HG02970 (cell line): ENCODE results near the gene TNFAIP8L3.

ENCODE experiments used
- ATAC-seq: cut with Tn5 transposase; IDR thresholded peaks from one replicate; pipeline ENCODE4 v1.9.1; 2021; ENCODE audit warnings: mild to moderate bottlenecking, moderate library complexity, moderate number of reproducible peaks; ENCODE audit not compliant: unreplicated experiment, low FRiP score

The TNFAIP8L3 gene

GRCh38 chr15:51119120-51119519 is 24.4 kb upstream of the TNFAIP8L3 start:
- ATAC-seq = no peak

GRCh38 chr15:51117270-51117669 is 22.6 kb upstream of the TNFAIP8L3 start:
- no peak for ATAC-seq

DNA sequence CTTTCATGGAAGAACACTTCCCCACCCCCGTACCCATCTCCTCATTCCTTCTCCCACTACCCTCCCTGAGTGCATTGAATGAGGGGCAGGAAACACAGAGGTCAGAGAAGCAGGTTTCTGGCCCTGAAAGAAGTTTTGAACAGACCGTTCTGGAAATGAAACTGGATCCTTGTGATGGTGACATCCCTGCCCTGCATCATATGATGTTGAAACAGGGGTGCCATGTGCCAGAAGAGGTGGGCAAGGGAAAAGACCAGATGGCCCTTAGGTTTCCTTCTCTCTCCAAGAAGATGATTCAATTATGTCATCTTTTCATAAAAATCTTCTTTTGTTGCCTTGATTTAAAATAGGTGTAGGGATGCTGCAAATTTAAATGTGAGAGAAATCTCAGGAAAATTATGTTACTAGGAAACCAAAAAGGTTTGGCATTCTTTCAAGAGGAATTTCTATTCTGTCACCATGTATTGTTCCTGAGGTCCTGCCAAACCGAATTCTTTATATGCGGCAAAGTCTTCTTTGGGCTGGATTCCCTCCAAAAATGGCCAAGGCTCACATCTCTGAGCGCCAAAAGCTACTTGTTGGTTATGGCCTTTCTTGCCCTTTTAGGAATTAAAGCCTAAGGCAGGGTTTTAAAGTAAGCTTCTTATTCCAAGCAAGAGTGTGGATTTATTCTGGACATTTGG is 19.9 kb upstream of the TNFAIP8L3 start:
- ATAC-seq = no peak

DNA sequence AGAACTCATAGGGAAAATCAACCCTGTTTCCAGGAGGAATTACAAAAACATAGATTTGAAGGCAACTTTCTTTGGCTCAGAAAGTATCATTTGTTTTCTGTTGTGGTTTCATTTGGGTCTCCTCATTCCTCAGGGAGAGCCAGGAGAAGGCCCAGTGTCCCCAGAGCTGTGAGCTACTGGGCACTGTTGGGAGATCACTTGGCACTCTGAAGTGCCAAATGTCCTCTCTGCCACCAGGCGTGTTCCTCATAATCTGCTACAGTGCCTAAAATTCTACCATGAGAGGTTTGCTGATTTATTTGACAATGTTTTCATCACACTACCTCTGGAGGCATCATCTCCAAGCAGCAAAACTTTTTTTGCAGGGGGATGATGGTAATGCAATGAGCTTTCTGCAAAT is 17.4 kb upstream of the TNFAIP8L3 start:
- no peak for ATAC-seq

DNA sequence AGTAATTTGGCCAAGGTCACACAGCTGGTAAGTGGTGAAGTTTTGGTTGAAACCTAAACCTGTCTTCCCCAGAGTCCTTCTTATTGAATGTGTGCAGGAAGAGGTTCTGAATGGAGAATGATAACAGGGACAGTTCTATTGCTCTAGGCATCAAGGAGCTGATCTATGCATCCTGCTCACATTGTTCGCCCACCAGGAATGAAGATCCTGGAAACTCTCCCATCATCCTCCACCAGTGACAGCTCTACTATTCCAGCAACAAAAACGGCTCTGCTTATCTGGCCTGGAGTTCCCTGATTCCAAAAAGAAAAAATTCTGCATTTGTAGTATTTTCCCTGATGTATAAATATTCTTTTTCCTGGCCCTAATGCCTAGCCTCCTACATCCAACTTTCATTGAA is 16.4 kb upstream of the TNFAIP8L3 start:
- no peak for ATAC-seq

DNA sequence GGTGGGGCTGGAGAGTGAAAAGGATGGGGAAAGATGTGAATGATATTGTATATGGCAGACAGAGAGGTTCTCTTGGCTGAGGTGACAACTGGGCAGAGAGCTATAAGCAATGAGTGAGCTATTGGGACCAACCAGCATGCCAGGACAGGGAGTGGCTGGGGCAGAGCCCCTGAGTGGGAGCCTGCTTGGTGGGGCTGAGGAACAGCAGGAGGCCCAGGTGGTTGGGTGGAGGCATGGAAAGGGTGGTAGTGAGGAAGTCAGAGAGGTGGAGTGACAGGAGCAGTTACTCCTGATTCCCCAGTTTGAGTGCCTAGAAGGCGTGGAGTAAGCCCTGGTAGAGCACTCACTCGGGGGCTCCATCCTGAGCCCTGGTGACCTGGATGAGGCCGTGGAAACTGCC is 15.5 kb upstream of the TNFAIP8L3 start:
- ATAC-seq = no peak

DNA sequence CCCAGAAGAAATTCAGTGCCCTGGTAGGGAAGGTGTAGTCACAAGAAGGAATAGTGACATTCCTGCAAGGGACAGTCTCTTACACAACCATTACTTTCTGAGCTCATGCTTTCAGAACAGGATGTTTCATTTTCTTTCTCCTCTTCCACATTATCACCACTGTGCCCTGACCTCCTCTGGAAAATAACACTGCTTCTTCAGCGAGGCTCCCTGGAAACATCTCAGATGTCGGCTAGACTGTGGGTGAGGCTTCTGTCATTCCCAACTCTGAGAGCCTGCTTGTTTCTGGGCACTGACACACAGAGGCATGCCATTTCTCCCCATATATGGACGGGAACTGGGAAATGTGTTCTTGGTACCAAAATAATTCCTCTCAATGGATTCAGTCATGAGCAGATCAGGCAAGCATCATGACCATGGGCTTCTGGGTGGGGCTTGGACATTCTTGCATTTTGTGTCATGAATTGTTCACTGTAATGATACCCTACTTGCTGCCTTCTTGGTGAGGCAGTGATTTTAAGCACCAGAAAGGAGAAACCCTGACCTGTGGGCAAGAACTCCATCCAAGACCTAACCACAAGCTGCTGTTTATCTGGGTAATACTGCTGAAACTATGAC is 14.3 kb upstream of the TNFAIP8L3 start:
- ATAC-seq = no peak

DNA sequence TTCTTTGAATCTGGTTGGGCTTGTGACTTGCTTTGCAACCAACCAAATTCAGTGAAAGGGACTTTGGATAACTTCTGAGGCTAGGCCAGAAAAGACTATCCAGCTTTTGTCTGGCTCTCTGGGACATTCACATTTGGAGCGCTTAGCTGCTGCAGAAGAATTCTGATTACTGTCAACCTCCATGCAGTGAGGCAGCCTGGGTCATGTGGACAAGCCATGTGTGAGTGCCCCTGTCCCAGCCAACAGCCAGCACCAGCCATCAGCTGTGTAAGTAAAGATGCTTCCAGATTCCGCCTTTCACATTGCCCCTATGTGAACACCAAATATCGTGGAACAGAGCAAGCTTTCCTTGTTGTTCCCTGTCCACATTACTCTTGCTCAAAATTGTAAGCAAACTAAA is 12.9 kb upstream of the TNFAIP8L3 start:
- no peak for ATAC-seq

DNA sequence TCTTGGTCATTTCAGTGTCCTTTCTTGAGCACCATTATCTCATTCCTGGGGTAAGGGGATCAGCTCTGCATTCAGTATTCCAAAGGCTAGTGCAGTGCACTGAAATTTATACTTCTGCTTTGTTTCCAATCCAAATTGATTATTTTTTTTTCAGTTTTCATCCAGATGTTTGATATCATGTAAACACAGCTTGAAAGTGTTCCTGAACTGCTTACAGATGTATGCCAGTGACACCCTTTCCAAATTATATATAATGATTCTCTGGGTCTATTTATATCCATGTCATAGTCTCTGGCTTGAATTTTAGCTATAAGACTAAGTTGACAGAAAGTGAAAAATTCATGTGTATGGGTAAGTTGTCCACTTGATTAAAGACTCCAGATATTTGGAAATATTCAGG is 11.8 kb upstream of the TNFAIP8L3 start:
- no peak for ATAC-seq

GRCh38 chr15:51105430-51106016 is 10.8 kb upstream of the TNFAIP8L3 start:
- ATAC-seq = no peak

GRCh38 chr15:51104512-51104911 is 9.8 kb upstream of the TNFAIP8L3 start:
- no peak for ATAC-seq

DNA sequence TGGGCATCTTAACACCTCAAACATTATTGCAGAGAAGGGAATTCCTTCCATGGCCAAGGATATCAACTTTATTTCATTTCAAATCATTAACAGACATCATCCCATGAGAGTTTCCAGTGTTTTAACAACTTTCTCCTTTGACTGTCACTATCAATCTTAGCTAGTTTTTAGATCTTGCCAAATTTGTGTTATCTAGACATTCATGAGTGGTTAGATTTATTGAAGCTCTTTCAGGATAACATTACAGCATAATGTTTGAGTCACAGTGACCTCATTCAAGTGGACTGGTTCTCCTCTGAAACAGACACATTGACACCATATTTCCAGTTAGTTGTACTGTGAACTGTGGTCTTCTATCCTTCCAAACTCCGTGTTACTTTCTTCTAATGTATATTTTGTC is 8.6 kb upstream of the TNFAIP8L3 start:
- no peak for ATAC-seq

- ATAC-seq = no peak
Measured at GRCh38 chr15:51100785-51101489, 6.2 kb upstream of the TNFAIP8L3 start.

- ATAC-seq = no peak
Measured at GRCh38 chr15:51099185-51099584, 4.5 kb upstream of the TNFAIP8L3 start.

GRCh38 chr15:51098331-51098619 is 3.6 kb upstream of the TNFAIP8L3 start:
- ATAC-seq = no peak

DNA sequence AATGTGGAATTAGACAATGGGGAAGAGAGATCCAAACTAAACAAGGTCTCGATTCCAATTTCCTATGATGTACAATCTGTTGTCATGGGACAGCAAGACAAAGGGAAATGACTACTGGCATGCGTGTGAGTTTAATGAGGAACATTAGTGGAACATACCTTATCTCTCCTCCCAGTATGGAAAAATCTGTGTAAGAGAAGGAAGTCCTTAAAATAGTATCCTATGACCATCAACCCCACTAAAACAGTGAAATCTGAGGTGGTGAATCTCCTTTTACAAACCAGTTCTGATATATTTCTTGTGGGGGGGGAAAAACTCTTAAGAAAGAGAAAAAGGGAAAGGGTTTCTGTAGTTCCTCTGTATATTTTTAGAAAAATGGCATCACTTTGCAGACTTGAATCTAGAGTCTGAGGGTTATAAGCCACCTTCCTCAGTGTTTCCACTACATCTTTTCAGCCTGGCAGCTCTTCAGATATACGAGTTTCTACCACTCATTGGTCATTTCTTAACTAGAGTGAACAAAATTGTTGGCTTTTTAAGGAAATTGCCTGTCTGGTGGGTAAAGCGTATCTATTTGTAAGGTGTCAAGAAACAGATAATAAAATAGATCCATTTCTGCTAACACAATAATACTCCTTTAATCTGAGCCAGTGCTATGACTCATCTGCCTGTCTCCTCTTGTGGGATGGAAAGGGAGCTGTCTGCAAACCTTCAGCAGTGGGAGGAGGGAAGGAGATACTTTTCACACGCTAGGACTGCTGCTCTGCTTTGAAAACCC is 3.0 kb upstream of the TNFAIP8L3 start:
- ATAC-seq = no peak

- ATAC-seq = no peak
Measured at GRCh38 chr15:51096976-51097375, 2.3 kb upstream of the TNFAIP8L3 start.

DNA sequence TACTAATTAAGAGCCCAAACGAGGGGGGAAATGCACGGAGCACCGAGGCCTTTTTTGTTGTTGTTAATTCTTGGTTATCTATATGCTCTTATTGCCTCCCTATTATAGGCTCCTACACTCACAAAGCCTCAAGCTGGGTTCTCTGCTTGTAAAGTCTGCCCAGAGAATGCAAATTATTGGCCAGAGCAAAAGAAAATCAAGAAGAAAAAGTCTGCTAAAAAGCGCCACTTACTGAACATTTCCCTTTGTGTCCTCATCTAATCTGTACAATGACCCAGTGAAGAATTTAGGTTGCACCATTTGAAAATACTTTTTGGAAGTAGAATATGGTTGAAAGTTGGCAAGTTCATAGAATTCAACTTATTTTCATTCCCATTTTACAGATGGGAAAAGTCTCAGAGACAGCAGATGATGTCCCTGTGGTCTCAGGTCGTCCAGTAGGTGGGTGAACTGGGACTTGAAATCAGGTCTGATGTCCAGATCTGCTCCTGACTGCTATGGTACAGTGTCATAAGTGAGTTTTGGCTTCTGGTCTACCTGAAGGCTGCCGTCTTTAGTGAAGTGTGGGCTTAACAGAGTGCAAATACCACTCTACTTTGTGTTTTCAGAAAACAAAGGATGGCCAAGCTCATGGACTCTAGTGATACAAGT is 1.1 kb upstream of the TNFAIP8L3 start:
- ATAC-seq = no peak

DNA sequence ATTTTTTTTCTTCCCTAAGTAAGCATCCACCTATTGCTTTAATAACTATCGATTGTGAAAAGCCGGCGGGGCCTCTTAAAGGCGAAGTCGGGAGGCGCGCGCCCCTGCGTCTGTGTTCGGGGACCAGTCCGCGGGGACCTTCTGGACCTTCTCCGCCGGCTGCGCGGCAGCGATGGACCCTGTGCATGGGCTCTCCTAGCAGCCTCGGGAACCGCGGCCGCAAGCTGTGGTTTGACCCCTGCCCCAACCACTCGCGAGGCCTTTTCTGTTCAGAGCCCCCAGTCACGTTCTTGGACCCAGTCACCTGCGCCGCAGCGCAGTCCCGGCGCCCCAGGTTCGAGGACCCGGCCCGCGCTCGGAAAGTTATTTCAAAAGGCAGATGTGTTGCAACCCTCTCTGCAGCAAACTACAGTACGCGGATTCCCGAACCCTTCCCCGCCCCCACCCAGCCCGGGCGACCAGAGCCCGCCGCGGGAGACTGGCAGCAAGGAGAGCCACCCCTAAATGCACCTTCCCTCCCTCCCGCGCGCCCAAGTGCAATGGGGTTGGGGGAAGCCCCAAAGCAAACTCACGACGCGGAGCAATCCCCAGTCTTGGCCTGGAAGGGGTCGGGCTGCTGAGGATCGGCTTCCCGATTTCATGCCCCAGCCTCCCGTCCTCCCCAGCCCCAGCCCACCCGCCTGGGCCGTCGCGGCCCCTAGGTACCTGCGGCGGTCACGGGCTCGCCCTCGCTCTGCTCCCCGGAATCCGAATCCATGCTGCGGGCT is 684 bp downstream of the TNFAIP8L3 start:
- no peak for ATAC-seq

- no peak for ATAC-seq
Measured at GRCh38 chr15:51093488-51093838, 1.2 kb downstream of the TNFAIP8L3 start.
